A172 (cell line): ENCODE results near the gene SLC16A11. TPM values are rescaled to one million over a fixed set of nuclear protein-coding genes. Genes with fewer than 3 reads are reported as not detected.
"Not testable (repeated sequence)": the region's sequence is repeated elsewhere in the genome, so short reads cannot be mapped to it uniquely, and the experiment has no call there.

Experiments
- DNase-seq: peaks from one replicate; pipeline ENCODE4 v3.0.0-alpha.2; 2015; ENCODE audit warnings: low spot score
- total RNA-seq: library from RNA; depleted of rRNA; stranded (reverse); fragments of >200 nt; shearing (Covaris generic); gene quantifications from 2 replicates; pipeline ENCODE4 v1.2.3, GENCODE V29; 2014

Gene SLC16A11
- total RNA-seq, 1 experiment from 2014 or later: not detected

DNA sequence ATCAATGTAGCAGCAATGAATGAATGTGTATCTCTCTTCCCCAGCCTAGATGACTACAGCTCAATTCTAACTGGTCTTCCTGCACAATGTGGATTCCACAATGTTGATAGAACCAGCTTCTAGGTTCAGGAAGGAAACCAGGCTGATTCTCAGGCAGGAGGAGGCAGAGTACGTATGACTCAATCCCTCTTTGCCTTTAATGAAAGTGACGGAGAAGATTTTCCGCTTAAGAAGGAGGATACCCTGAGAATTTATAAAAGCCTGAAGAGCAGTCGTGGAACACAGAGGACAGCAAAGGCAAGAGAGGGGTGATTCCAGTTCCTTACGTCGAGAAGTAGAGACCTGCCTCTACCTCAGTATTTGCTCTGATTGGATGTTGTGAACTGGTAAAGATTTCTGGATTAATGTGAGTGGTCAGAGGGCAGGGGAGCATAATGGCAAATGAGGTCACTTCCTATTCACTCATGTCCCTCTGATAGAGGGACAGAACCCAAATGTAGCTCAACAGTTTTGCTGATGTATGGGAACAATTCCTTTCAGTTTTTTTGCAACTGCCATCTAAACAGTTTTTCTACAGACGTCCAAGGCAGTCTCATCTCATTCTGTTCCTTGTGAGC, 15.0 kb upstream of the SLC16A11 start:
- peak; percentile 56 for DNase-seq

DNA sequence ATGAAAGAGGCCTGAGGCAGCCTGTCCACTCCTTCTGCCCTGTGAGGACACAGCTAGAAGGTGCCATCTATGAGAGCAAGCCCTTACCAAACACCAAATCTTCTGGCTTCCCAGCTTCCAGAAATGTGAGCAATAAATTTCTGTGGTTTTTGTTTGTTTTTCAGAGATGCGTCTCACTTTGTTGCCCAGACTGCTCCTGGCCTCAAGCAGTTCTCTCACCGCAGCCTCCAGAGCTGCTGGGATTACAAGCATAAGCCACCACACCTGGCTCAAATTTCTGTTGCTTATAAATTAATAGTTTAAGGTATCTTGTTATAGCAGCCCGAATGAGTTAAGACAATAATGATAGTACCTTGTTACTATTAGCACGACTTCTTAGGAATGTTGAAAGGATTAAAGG, 12.5 kb upstream of the SLC16A11 start:
- DNase-seq: peak; percentile 62

GRCh38 chr17:7050583-7050982, 6.7 kb upstream of the SLC16A11 start:
- DNase-seq: not testable (repeated sequence)

GRCh38 chr17:7048968-7049367, 5.1 kb upstream of the SLC16A11 start:
- no peak for DNase-seq

- DNase-seq: no peak
Measured at GRCh38 chr17:7047566-7047965, 3.7 kb upstream of the SLC16A11 start.

DNA sequence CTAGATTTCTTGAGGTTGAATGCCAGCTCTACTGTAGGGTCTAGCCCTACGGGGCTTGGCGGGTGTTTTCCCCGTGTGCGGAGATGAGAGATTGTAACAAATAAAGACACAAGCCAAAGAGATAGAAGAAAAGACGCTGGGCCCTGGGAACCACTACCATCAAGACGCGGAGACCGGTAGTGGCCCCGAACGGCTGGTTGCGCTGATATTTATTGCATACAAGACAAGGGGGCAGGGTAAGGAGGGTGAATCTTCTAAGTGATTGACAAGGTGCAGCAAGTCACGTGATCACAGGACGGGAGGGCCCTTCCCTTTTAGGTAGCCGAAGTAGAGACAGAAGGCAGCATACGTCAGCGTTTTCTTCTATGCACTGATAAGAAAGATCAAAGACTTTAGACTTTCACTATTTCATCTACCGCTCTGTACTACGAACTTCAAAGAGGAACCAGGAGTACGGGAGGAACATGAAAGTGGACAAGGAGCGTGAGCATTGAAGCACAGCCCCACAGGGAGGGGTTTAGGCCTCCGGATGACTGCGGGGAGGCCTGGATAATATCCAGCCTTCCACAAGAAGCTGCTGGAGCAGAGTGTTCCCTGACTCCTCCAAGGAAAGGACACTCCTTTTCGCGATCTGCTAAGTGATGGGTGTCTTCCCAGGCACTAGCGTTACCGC, 3.0 kb upstream of the SLC16A11 start:
- not testable (repeated sequence) for DNase-seq

GRCh38 chr17:7046127-7046724, 2.3 kb upstream of the SLC16A11 start:
- no peak for DNase-seq

- peak; percentile 60 for DNase-seq
Measured at GRCh38 chr17:7045492-7046126, 1.7 kb upstream of the SLC16A11 start.

DNA sequence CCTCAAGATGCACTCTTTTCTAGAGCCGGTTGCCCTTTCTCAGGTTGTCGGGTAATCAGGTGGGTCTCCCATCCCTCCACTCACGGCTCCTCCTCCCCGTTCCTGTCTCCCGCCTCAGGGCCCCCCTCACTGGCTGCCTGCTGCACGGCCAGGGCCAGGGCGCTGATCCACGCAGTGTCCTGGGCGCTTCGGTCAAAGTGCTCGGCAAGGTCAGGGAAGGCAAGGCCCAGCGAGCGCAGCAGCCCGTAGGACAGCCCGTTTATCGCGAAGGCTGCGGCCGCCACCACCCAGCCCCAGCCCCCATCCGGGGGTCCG, 753 bp downstream of the SLC16A11 start:
- no peak for DNase-seq

DNA sequence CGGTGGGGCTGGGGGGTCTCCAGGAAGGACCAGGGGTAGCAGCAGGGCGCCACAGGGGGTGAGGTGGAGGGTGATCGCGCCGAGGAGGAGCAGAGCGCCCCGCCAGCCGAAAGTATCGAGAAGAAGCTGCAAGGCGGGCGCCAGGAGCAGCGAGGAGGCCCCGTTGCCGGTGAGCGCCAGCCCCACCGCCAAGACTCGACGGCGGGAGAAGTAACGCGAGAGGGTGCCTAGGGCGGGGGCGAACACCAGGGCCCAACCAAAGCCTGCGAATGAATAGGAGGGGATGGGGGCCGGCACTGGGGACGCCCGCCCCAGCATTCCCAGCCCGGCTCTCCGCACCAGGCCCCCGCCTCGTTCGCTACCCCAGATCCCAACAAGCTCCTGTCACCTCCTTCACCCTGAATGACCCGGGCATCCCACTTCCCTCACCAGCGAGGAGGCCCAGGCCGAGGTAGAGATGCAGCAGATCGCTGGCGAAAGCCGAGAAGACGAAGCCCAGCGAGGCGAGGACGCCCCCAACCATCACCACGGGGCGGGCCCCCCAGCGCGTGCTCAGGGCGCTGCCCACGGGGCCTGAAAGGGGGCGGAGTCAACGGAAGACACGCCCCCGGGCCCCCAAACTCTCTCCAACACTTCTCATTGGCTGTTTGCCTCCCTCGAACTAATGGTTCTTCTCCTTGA, 1.3 kb downstream of the SLC16A11 start:
- DNase-seq: no peak

DNA sequence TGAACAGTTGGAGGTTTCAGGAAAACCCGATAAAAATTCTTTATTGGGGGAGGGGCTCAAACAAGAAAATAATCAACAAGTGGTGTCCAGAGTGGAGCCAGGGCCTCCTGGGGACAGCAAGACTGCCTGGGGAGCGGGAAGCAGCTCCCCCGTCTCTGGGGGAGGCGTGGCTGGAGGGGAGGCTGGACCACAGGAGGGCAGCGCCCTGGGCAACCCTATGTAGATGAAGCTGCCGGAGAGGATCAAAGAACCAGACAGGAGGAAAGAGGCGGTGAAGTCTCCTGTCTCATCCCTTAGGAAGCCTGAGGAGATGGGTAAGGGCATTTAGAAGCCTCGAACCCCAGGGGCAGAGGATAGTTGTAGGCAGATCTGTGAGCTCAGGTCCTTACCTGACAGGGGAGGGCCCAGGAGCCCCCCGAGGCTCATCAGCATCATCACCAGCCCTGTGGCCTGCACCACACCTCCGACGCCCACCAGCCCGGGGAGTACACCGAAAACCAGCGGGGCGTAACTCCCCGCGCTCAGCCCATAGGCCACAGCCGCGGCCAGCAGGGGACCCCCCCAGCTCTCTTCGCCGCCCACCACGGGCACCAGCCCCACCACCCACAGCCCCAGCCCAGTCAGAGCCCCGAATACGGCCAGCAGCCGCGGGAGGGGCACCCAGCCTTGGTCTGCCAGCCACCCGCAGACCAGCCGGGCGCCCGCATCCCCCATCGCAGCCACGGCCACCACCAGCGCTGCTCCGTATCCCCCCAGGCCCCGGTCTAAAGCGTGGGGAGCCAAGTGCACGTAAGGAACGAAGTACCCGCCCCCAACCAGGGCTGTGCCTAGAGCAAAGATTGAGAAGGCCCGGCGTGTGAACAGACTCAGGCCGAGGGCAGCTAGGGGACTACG, 2.0 kb downstream of the SLC16A11 start:
- no peak for DNase-seq

- no peak for DNase-seq
Measured at GRCh38 chr17:7039832-7040231, 4.1 kb downstream of the SLC16A11 start.

DNA sequence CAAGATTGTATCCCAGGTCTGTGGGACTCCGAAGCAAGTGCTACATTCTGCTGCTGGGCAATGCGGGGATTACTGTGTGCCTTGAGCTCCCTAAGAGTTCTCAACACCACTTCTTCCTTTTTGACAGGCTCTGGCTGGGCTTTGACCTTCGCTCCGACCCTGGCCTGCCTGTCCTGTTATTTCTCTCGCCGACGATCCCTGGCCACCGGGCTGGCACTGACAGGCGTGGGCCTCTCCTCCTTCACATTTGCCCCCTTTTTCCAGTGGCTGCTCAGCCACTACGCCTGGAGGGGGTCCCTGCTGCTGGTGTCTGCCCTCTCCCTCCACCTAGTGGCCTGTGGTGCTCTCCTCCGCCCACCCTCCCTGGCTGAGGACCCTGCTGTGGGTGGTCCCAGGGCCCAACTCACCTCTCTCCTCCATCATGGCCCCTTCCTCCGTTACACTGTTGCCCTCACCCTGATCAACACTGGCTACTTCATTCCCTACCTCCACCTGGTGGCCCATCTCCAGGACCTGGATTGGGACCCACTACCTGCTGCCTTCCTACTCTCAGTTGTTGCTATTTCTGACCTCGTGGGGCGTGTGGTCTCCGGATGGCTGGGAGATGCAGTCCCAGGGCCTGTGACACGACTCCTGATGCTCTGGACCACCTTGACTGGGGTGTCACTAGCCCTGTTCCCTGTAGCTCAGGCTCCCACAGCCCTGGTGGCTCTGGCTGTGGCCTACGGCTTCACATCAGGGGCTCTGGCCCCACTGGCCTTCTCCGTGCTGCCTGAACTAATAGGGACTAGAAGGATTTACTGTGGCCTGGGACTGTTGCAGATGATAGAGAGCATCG, 5.6 kb downstream of the SLC16A11 start:
- no peak for DNase-seq

DNA sequence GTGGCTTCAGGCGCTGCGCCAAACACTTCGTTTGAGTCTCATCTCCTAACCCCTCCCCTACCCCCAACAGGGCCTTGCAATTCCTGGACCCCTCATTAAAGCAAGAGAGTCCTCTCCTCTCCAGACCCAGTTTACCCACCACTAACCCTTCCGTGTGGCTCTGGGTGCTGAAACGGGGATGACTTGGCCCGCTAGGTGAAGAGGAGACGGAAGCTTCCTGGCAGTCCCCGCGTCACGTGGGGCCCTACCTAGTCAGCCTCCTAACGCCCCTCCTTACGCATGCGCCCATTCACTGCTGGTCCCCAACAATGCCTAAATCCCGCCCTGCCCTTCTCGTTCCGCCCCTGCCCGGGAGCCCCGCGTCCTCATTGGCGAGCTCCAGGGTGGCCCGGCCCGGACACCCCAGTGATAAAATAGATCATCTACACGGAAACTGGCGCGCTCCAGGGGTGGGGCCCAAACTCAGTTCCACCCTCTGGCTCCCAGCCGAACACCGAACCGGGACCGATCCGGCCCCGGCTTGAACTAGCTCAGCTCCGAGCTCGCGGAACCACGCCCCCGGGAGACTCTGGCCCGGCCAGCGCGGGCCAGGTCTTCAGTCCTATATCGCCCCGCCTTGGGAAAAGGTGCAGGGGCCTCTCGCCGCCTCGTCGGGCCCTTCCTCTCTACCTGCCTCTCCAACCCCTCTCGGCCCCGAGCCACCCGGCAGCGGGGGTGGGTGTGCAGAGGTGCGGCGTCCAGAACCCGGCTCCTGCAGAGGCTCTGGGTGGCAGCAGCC, 8.1 kb downstream of the SLC16A11 start, which contains the start of gene SLC16A13:
SLC16A13 (plus strand) TSS at position 425 of the 778 bp plus-strand sequence. CDS start 368 bp downstream, outside the sequence.
- peak; percentile 99 for DNase-seq

DNA sequence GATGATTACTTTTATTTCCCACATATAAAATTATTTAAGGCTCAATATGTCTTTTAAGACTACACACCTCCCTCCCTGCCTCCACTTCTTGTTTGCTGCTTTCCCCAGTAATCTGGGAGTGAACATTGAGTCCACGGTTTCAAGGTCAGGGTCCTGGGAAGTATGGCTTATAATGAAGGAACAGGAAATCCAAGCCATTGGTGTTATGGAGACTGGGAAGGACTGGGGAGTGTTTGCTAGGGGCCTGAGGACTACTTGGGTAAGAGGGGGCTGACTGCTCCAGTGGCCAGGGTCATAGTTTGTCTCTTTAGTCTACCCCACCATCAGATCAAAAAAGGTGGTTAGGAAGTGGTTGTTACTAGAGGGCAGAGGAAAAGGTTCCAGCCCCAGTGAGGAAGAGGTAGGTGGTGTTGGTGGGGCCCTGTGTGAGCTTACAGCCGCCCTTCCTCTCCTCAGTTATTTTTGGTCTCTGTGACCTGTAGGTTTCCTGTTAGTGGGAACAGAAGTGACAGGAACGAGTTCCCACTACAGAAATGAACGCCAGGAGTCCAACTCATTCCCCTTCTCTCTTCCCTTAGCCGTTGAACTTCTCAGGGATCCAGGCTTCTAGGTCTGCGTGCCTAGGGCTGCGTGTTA, 8.8 kb downstream of the SLC16A11 start:
- DNase-seq: peak; percentile 47

GRCh38 chr17:7029659-7030058, 14.2 kb downstream of the SLC16A11 start:
- no peak for DNase-seq

DNA sequence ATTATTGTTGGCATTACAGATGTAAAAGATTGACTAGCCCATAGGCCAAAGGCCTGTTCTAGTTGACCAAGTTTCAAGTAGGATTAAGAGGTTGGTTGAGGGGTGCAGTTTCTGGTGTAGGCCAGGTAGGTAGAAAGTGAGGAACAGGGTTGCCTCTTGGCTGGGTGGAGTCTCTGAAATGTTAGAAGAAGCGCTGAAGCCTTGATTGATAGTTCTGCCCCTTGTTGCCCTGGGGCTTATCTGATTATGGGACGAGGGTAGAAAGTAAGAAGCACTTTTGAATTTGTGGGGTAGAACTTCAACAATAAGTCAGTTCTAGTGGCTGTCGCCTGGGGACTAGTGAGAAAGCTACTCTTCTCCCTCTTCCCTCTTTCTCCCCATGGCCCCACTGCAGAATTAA, 14.8 kb downstream of the SLC16A11 start:
- DNase-seq: no peak

DNA sequence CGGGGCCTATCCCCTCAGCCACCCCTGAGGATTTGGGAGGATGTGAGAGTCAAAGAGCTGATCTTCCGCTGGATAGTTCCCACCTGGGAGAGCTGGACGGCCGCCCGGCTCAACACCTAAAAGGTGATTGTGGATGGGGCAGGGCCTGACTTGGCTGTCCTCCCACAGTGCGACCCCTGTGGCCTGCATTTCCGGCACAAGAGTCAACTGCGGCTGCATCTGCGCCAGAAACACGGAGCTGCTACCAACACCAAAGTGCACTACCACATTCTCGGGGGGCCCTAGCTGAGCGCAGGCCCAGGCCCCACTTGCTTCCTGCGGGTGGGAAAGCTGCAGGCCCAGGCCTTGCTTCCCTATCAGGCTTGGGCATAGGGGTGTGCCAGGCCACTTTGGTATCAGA, 16.6 kb downstream of the SLC16A11 start:
- DNase-seq: no peak
